GM18498 (cell line): Measurements from ENCODE around the gene TEAD2.

Experiments
- ATAC-seq: cut with Tn5 transposase; IDR thresholded peaks from one replicate; pipeline ENCODE4 v1.9.1; 2021; ENCODE audit warnings: mild to moderate bottlenecking, moderate library complexity; ENCODE audit not compliant: unreplicated experiment

Gene TEAD2

DNA sequence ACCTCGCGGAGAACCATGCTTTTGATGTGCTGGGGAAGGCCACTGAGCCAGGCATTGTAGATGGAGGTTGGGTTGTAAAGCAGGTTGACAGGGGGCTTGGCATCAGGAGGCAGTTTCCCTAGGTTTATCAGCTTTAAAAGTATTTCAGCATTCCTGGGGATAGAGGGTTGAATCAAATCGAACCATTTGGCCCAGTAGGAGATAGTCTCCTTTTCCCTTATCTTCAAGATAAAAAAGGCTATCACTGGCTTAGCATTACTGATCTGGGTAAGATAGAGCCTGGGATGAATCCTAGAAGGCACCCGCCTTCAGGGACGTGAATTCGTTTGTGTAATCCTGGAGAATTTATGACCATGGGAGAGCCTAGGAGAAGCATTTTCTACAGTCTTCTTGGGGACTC, 67.8 kb downstream of the TEAD2 start:
- no peak for ATAC-seq
